DLD1 (cell line): Measurements from ENCODE around the gene TTR.

ENCODE experiments used
- in situ Hi-C: cut with HindIII; loops from 2 replicates; pipeline ENCODE4 v1.10.0; 2017; ENCODE audit warnings: low sequenced_read_pairs

The TTR gene

DNA sequence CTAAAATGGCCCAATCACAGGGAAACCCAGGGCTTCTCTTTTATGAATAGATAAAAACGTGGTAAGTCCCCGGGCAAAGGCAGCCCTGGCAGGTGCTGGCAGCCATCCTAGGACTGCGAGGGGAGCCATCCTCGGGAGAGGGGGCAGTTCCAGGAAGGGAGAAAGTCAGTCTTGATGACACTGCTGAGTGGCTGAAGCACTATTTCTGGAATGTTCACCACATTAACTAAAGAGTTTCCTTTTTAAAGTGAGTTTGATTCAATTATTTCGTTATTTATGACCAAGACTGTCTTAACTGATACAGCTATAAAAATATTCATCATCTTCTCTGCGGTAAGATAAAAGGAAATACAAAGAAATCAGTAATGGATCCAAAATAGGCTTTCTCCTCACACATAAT, 20.4 kb downstream of the TTR start:
- in situ Hi-C loops: no loop called here

DNA sequence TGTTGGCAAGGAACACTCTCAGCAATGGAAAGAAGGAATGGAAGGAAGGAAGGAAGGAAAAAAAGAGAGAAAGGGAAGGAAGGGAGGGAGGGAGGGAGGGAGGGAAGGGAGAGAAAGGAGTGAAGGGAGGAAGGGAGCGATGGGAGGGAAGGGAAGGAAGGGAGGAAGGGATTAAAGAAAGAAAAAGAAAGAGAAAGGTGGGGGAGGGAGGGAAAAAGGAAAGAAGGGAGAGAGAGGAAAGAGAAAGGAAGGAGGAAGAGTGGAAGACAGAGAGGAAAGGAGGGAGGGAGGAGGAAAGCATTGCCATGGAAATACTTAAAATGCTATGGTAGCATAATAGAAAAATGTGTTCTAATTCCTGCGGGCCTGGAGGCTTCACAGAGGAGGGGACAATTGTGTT, 22.4 kb downstream of the TTR start:
- in situ Hi-C loops: no loop called here

DNA sequence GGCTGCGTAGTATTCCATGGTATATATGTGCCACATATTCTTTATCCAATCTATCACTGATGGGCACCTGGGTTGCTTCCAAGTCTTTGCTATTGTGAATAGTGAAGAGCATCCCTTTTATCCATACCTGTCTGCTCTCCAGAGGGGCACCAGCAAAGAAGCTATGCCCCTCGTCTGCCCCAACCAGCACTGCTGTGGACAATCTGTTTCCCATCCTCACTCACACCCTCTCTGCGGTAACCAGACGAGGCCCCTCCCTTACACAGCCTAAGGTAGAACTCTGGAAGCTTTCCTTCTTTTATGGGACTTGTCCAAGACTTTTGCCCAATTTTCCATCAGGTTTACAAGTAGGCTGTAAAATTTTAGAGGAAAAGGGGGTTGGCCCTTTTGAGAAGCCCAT, 24.9 kb downstream of the TTR start:
- in situ Hi-C loops: no loop called here

DNA sequence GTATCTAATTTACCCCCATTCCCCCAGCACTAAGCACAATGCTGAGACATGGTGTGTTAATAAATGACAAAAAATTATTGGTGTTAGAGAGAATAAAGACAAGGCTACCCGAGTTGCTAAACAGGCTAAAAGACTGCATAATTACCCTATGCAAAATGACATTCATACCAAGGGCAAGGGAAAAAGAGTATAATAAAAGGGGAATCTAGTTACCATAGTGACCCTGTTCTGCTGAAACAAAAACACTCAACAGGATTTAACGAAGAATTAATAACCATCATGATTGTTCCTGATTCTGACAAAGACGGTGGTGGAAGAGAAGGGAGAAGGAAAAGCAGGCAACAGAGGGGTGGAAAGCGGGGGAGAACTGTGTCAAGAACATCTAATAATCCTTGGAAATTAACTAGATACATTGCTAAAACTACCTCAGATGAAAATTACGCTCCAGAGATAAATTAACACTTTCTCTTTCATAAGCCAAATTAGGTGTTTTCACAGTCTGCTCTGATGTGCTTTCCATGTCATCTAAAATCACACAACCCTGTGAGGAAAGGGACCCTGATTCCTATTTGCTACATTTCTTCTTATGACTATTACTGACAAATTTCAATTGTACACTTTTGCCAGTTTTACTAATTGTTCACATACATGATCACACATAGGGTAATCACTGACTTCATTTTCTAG, 25.5 kb downstream of the TTR start:
- in situ Hi-C loops: no loop called here

DNA sequence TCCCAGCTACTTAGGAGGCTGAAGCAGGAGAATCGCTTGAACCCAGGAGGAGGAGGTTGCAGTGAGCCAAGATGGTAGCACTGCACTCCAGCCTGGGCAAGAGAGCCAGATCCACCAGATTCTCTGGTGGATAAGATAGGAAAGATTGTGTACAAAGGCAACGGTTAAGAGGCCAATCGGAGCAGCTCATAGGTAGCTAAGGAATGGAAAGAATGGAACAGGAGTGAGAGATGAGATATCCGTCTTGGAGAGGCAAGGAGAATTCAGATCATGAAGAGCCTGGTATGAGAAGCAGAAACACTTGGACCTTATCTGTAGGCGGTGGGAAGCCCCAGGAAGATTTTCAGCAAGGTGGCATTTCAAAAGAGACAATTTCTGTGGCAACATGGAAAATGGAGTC, 27.1 kb downstream of the TTR start:
- in situ Hi-C loops: no loop called here

DNA sequence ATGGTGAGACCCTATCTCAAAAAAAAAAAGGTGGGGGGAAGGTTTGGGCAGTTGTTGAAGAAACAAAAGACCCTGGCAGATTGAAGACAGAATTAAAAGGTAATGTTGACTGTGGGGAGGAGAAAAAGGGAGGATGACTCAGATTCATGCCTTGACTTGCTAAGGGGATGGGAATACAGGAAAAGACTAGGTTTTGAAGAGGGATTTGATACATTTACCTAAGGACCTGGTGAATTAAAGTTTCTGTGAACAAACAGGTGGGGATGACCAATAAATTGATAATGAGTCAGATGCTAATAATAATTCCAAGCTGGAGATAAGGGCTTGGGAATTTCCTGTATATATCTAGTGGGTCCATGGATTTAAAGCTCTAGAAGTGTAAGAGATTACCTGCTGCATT, 27.6 kb downstream of the TTR start:
- in situ Hi-C loops: no loop called here

DNA sequence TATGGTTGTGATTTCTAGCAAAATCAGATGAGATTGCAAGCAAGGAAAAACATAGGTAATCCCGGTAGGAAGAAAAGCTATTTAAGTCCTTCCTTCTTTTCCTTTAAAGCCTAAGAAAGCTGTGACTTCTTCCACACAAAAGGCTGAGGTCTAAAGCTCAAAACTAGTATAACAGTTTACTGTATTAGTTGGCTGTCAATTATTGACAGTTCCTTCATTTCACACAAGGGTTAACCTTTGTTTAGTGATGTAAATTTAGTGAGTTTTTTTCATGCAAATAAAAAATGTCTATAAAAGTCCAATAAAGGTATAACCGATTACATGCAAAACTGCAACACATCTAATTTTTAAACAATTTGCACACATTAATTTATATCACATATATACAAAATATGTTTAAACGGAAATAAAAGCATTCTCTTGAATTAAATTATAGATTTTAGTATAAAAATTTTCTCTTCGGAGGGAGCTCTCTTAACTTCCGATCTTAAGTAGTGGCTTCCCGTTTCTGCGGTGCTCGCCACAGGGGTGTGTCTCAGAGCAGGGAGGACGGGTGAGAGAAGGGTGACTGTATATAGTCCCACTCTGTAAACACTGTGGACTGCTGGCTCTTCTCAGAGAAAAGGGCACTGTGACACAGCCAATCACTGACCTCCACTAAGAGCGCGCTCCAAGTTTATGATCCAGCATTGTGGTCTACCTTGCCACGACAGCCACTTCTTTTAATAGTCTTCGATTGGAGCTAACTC, 33.4 kb downstream of the TTR start:
- in situ Hi-C loops: no loop called here

DNA sequence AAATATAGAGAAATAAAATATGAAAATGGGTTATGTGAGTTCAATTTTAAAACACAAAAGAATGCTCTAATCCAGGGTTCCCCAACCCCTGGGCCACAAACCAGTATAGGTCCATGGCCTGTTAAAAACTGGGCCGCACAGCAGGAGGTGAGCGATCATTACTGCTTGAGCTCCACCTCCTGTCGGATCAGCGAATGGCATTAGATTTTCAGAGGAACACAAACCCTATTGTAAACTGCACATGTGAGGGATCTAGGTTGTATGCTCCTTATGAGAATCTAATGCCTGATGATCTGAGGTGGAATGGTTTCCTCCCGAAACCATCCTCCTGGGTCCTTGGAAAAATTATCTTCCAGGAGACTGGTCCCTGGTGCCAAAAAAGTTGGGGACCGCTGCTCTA, 34.7 kb downstream of the TTR start:
- in situ Hi-C loops: no loop called here

DNA sequence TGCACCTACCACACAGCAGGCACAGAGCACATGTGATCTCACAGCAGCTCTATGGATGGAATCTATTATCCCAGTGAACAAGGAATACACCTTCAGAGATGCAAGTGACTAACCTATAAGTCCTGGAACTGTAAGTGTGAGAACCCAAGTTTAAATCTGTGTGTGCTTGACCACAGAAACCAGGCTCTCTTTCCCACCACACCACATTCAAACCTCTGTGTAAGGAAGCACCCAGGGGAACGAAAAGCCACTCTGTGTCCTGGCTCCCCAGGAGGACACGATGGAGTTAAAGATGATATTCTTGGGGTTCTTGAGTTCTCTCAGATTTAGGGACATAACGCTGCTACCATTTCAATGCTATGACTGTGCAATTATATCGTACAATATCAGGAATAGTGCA, 38.9 kb downstream of the TTR start:
- in situ Hi-C loops: no loop called here

DNA sequence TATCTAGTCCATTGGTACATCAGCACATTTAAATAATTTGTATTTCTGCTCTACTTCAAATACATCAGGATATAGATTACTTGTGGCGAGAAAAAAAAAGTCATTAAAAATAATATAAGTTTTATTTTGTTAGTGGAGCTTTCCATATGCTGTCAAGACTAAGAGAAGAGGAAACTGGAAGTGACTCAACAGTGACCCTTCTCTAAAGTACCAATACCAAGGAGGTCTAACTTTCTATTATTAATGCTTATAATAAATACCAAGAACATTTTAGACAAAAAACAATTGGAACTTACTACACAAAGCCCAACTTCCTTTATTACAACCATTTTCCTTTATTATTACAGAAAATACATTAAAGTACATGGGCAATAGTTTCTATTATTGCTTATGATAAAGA, 39.8 kb downstream of the TTR start:
- in situ Hi-C loops: no loop called here

DNA sequence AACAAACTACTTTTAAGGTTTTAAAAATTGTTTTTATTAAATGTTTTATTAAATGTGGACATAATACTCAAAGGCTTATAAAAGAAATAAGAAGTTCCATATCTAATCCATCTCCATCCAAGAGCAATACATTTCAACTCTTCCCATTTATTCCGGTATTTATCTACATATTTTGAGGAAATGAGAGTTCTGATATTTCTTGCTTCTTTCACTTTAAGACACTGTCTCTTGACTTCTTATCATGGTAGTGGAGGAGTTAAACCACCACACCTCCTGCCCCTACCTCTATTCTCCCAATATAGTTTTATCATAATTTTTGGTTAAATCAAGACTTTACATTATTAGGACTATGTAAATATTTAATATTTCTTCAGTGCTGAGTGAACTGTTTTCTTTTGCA, 40.7 kb downstream of the TTR start:
- in situ Hi-C loops: no loop called here

DNA sequence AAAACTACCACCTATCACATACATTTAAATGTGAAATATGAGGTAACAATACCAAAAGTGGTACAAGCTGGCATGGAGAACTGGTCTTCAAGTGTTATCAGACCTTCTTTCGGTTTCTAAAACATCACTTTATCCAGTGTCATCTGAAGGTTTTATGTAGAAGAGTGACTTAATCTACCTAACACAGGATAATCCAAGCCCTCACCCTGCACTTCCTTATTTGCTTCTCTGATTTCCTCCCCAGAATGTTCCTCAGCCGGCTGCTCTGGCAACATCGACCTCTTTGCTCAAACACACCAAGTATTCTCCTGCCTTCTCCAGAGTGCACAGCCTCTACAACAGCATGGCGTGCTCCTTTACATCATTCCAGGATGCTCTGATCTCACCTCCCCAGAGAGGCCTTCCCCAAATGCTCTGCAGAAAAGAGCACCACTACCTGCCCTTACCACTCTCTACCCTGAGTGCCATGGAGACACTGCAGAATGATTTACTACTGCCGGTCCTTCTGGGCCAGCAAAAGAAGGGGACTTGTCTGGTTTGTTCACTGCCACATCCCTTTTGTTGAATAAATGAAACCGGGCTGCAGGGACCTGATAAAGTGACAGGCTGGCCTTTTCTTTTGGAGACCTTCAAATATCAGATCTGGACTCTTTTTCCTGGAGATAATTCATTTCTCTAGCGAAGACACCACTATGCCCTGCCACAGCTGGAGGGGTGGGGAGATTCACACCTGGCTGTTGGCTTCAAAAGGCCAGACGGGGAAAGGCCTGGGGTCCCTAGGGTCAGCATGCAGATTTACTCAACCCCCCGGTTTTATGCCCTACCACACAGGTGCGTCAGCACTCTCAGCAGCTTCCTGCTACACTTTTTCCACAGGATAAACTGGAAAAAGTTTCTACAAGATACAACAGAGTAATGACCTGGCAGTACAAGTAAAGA, 42.0 kb downstream of the TTR start:
- in situ Hi-C loops: no loop called here

DNA sequence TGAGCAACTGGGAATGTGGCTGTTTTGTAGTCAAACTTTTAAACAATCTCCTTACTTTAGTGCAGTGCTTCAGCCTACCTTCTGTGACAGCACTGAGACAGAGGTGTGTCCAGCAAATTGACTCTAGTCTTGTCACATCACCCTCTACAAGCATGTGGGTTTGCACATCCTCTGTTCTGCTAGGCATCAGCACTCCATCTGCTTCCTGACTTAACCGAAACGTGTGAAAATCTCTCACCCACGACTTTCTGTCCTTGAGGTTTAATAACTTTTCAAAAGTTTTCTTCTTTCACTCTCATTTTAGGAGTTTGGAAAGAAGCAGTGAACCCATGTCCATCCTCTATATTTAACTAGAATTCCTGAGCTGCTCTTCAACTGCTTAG, 42.6 kb downstream of the TTR start:
- in situ Hi-C loops: no loop called here

DNA sequence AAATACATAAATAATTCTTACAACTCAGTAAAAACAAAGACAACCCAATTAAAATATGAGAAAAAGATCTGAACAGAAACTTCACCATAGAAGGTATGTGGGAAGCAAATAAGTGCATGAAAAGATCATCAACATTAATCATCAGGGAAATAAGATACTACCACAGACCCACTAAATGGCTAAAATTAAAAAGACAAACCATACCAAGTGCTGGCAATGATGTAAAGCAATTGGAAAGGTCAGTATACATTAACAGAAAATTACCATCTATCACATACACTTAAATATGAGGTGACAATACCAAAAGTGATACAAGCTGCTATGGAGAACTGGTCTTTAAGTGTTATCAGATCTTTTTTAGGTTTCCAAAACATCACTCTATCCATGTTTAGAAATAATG, 44.7 kb downstream of the TTR start:
- in situ Hi-C loops: no loop called here

DNA sequence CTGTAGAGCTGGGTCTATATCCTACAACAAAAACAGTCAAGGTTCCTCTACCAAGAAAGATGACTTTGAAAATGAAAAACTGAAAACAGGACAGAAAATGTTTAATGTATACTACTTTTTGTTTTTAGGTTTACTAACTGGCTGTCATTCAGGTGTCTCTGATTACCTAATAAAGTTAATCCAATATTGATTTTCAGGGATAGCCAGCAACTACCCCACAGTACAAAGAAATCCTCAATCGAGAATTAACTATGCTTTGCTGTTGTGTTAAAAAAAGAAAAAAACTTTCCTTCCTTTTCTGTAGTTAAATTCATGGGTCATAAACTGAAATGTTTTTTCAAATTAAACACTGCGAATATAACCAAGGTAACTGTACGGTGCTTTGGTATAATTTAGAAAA, 45.8 kb downstream of the TTR start:
- in situ Hi-C loops: no loop called here

DNA sequence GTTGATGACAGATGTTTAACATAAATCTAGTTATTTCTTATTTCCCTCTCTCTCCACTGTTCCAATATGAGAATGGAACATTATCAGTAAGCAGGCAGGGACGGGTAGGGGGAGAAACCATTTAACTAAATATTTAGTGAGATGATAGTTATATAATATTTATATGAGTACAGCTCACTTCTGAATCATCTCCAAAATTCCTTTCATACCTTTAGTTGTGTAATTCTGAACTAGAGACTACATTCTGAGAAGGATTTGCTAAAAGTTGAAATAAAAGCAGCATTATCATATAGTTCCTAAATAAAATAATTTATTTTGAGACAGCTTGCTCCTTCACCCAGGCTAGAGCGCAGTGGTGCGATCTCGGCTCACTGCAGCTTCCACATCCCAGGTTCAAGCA, 51.3 kb downstream of the TTR start:
- in situ Hi-C loops: no loop called here

DNA sequence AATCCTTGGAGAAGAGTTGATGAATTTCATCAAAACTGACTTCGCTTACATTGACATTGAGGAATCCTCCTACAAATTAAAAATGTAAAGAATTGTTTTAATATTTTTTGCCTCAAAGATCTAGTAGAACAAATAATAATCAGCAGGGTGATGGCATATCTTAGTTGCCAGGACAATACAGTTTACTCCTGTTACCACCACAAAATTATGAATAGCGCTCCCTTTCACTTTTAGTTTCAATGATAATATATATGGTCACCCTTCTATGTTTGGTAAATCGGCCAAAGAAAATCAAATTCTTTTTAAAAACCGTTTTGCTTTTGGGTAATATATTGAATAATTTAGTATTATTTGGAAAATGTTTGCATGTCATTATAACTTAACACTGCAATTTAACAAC, 53.7 kb downstream of the TTR start:
- in situ Hi-C loops: no loop called here

DNA sequence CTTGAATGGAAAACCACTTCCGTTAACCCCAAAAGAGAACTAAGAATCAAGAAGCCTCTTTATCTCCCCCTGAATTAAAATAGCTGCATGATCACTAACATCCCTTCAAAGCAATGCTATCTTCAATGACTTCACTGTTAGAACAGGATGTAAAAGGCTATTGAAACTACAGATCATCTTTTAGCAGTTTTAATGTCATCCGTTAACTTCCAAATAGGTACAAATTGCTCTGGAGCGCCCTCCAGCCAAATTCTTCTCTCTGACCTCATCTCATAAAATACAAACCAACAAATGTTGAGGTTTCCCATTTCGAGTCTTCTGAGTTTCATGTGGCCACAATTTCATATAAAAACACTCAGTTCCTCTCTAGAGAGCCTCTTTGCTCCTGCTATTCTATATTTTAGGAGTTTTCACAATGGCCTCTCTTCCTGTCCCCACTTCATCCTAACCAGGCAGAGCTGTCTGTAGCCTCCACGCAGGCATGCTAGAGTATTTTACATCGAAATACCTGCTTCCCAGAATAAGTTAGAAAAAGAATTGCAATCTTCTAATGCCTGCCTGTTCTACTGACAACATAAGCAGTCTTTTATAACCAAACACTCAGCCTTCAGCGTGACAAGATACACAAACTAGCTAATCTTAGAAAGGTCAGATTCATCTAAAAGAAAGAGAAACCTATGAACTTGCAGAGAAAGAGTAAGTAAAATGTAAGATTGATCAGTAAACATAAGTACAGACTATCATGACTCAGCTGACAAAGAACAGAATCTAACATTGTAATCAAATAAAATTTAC, 54.9 kb downstream of the TTR start:
- in situ Hi-C loops: no loop called here

DNA sequence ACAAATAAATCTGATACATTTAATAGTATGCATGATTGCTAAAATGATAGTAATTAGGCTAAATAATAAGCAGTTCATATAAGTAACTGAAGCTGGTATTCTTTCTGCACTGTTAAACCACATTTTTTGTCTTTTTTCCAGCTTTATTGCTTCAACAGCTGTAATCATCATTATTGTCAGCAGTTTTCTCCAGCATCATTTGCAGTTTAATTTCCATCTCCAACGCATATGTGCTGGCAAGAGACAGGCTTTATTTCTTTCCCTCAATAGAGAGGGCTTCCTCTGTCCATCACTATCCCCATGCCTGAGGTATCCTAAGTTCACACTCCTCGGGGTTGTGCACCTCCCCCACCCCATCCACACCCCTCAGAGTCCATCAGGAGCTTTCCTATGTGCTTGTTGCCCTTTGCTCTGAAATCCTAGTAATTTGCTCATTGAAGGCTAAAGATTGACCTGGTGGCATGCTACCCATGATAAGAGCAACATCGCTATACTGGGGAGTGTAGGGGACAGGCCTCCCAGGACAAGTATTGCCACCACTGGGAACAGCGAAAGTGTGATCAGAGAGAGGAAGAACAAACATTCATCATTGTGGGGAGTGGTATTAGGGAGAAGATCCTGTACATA, 55.6 kb downstream of the TTR start:
- in situ Hi-C loops: no loop called here
